GM18526 (cell line): Measurements from ENCODE around the gene SNRPA1.

Experiments used
- POLR2A ChIP-seq: IDR thresholded peaks from 3 replicates; pipeline ENCODE4 v1.6.1; 2011; ENCODE audit not compliant: insufficient read length; ENCODE audit errors: extremely low read depth

The SNRPA1 gene

GRCh38 chr15:101323793-101324523 lies 28.9 kb upstream of the SNRPA1 start:
- no peak for TF ChIP-seq POLR2A

- no peak for TF ChIP-seq POLR2A
Observed at GRCh38 chr15:101322854-101323477, 27.9 kb upstream of the SNRPA1 start.

- no peak for TF ChIP-seq POLR2A
Observed at GRCh38 chr15:101322016-101322695, 27.1 kb upstream of the SNRPA1 start.

GRCh38 chr15:101320501-101321052 lies 25.5 kb upstream of the SNRPA1 start:
- no peak for TF ChIP-seq POLR2A

- TF ChIP-seq POLR2A = no peak
Observed at GRCh38 chr15:101318839-101319238, 23.8 kb upstream of the SNRPA1 start.

- no peak for TF ChIP-seq POLR2A
Observed at GRCh38 chr15:101318147-101318819, 23.2 kb upstream of the SNRPA1 start.

- no peak for TF ChIP-seq POLR2A
Observed at GRCh38 chr15:101317336-101317872, 22.4 kb upstream of the SNRPA1 start.

- TF ChIP-seq POLR2A = no peak
Observed at GRCh38 chr15:101316529-101316928, 21.5 kb upstream of the SNRPA1 start.

- TF ChIP-seq POLR2A = no peak
Observed at GRCh38 chr15:101315736-101316135, 20.7 kb upstream of the SNRPA1 start.

GRCh38 chr15:101314336-101315125 lies 19.5 kb upstream of the SNRPA1 start:
- no peak for TF ChIP-seq POLR2A

- no peak for TF ChIP-seq POLR2A
Observed at GRCh38 chr15:101313041-101313761, 18.2 kb upstream of the SNRPA1 start.

GRCh38 chr15:101310508-101310907 lies 15.5 kb upstream of the SNRPA1 start:
- TF ChIP-seq POLR2A = no peak

GRCh38 chr15:101310161-101310480 lies 15.1 kb upstream of the SNRPA1 start:
- TF ChIP-seq POLR2A = no peak
